Renal cortical epithelial cell (primary cell): Measurements from ENCODE around the gene SEMA3C. TPM values are rescaled to one million over a fixed set of nuclear protein-coding genes. Genes with fewer than 3 reads are reported as not detected.

Experiments used
- DNase-seq: peaks from one replicate; pipeline ENCODE4 v3.0.0-alpha.2; 2011; ENCODE audit warnings: low read depth
- total RNA-seq: library from RNA; depleted of rRNA; stranded (reverse); fragments of >200 nt; gene quantifications from 2 replicates; pipeline ENCODE4 v1.2.3, GENCODE V29; 2014

Gene SEMA3C
- total RNA-seq, 1 donor from 2014 or later: 173 TPM

GRCh38 chr7:80699721-80700256 is 219.1 kb downstream of the SEMA3C start:
- peak; percentile 64 for DNase-seq

- DNase-seq: peak; percentile 59
These were observed 219.7 kb downstream of the SEMA3C start for GRCh38 chr7:80699045-80699638.
